GM12801 (cell line): ENCODE measurements around the gene ANKMY1.

Experiments
- TF ChIP-seq, protein P1 (sequence below): IDR thresholded peaks from one replicate; pipeline ENCODE4 v1.5.1; 2011; ENCODE audit warnings: control low read depth; ENCODE audit not compliant: insufficient read length; ENCODE audit errors: extremely low read depth

Gene ANKMY1

DNA sequence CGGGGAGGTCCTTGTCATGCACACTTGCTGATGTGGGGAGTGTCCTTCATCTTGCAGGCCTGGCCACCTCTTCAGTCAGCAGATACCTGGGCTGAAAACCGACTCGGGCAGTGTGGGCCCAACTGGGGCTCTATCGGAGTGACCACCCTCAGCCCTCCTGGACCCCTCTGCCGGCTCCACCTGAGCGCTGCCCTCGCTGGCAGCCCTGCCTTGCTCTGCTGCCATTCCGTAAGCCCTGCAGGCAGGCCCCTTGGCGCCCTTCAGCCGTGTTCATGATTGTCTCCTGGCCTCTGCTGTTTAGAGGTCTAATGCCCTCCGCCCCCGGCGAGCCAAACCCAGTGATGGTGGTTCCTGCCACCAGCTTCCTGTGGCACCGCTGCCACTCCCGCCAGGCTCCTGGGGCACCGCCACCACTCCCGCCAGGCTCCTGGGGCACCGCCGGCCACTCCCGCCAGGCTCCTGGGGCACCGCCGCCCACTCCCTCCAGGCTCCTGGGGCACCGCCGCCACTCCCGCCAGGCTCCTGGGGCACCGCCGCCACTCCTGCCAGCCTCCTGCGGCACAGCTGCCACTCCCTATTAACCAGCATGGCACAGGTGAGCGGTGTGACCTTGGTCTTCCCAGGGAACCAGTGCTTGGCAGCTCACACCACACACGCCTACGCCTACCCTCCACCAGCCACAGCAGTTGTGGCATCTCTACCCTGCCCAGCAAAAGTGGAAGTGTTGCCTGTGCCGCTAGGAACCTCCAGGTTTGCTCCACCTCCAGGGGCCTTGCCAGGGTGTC lies 44.7 kb upstream of the ANKMY1 start:
- TF ChIP-seq, protein P1, sequence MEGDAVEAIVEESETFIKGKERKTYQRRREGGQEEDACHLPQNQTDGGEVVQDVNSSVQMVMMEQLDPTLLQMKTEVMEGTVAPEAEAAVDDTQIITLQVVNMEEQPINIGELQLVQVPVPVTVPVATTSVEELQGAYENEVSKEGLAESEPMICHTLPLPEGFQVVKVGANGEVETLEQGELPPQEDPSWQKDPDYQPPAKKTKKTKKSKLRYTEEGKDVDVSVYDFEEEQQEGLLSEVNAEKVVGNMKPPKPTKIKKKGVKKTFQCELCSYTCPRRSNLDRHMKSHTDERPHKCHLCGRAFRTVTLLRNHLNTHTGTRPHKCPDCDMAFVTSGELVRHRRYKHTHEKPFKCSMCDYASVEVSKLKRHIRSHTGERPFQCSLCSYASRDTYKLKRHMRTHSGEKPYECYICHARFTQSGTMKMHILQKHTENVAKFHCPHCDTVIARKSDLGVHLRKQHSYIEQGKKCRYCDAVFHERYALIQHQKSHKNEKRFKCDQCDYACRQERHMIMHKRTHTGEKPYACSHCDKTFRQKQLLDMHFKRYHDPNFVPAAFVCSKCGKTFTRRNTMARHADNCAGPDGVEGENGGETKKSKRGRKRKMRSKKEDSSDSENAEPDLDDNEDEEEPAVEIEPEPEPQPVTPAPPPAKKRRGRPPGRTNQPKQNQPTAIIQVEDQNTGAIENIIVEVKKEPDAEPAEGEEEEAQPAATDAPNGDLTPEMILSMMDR, result no peak

DNA sequence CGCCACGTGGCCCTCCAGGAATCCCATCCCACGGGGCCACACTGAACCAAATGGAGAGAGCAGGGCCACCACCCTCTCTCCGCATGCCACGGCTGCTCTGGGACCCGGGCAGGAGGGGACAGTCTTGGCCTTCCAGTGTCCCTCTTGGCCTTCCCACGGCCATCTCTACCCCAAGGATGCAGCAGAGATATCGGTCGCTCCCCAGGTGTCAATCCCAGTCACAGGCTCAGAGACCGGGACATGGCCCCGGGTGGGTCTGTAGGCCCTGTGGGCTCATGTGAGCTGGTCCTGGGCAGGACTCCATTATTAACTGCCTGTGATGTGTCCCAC lies 44.0 kb upstream of the ANKMY1 start:
- TF ChIP-seq, protein P1, result no peak

DNA sequence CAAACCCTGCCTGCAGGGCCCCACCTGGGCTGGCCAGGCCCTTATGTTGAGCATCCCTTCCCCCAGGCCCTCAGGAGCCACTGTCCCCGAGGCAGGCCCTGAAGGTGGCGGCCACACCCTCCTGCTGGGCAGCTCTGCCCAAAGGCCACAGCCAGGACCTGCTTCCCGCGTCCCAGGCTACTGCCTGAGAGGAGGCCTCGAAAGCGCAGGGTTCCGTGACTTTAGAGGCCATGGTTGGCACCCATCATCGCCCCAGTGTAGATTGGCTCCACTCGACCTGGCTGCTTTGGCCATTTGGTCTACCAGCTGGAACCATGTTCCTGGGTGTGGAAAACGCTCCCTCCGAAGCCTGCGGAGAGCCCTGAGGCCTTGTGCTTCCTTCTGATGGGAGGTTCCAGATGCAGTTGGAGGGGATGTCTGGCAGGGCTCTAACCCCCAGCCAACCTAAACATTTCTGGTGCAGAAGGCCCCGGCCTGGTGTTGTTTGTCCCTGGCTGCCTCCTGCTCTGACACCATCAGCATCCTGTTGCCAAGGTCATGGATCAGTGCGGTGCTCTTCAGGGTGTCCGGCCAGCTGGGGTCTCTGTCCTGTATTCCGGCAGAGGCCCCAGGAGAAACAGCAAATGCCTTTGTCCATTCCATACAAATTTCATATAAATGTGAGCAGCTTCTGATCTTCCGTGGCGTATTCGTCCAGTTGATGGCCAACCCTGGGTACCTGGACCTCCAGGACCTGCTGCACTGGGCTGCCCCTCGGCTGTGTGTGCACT lies 43.5 kb upstream of the ANKMY1 start:
- TF ChIP-seq, protein P1, result no peak

DNA sequence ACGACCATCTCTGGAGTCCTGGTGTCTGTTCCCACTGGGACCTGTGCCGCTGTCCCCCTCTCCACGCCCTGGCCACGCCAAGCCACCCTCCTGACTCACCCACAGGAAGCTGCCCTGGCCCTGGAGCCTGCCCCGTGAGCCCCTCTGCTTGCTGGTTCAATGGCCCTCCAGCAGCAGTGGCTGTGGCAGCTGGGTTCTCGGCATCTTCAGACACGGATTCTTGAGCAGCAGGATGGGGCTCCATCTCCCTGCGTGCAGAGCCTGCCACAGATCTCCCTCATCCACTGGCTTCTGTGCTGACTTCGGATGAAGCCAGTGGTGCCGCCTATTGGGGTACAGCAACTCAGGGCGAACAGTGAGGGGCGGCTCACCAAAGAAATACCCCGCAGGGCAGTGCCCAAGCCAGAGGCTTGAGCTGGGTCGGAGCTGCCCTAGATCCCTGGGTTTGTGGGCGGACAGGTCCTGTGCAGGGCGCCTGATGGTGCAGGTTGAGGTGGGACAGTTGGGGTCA lies 42.7 kb upstream of the ANKMY1 start:
- TF ChIP-seq, protein P1, result no peak

DNA sequence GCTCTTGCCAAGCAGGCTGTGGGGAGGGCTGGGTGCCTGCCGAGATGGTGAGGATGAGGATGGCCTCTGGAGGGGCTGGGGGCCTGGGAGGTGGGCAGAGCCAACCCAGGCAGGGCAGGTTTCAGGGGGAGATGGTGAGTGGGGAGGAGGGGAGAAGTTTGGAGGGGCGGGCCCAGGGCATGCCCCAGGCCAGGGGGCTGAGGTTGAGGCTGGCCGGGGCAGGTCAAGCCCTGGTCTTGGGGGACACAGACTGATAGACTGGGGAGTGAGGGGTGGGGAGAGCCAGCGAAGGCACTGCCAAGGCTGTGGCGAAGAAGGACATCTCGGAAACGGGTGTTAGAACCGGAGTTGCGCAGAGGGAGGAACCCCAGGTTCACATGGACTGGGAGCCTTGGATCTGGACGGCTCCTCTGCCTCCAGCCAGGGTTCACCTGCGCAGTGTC lies 41.4 kb upstream of the ANKMY1 start:
- TF ChIP-seq, protein P1, result no peak

DNA sequence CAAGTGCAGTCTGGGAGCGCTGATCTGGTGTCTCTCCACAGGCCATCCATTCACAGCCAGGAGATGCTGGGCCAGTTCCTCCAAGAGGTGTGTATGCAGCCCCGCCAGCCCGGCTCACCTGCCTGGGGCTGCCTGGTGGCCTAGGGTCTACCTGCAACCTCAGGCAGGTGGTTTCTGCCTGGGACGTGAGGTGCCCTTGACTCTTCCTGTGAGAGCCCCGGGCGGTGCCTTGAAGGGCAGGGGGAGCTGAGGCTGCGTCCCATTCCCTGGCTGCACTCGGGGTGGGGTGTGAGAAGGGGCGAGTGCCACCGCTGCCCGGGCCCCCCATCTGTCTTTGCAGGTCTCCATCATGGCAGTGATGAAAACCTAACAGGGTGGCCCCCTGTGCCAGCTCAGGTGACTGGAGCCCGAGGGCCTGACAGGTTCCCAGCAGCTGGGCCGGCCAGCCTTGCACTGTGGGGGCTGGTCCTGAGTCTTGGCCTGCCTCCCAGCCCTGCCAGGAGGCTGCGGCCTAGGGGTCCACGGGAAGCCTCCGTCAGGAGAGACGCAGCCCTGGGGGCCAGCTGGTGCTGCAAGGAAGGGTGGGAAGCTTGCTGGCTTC lies 40.6 kb upstream of the ANKMY1 start:
- TF ChIP-seq, protein P1, result no peak

DNA sequence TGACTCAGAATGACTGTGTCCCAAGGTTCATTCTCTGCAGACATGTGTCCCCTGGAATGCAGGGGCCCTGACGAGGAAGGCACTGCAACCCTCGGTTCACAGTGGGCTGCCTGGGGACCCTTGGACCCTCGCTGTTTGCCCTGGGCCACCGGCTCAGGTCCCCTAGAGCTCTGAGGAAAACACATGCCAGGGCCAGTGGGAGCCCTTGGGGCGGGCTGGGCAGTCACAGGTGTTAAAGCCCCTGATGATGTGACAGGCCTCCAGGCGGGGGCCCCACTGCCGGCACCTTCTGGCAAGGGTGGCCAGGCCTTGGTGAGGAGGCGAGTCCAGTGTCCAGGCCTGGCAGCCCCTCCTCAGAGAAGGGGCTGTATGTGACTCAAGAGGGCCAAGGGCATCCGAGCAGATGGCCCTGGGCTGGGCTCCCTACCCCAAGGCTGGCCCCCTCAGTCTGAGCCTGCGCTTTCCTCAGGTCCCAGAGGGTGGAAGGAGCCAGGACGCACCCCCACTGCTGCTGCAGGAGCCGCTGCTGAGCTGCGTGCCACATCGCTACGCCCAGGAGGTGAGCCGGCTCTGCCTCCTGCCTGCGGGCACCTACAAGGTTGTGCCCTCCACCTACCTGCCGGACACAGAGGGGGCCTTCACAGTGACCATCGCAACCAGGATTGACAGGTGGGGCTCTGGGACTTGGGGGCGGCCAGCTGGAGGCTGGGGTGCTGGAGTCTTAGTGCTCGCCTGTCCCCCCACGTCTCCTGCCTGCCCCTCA lies 39.8 kb upstream of the ANKMY1 start:
- TF ChIP-seq, protein P1, result no peak
